Omental fat pad (tissue), 4 donors: ENCODE data around the gene C19orf25. TPM values are rescaled to one million over a fixed set of nuclear protein-coding genes. Genes with fewer than 3 reads are reported as not detected.

Experiments used
- ATAC-seq: fragments of 150-250 bp; one replicate; pipeline ENCODE4 v1.9.1; 2016; ENCODE audit warnings: mild to moderate bottlenecking, moderate library complexity; ENCODE audit not compliant: low FRiP score
- DNase-seq: peaks from one replicate; pipeline ENCODE4 v3.0.0-alpha.2; 2019; ENCODE audit warnings: low spot score
- CTCF ChIP-seq, 3 donors: fragments of 450-650 bp; IDR thresholded peaks; one replicate each; pipeline ENCODE4 v1.5.1; 2016 to 2017; ENCODE audit warnings: antibody characterized with exemption in 3 of 3, mild to moderate bottlenecking in 3 of 3, moderate library complexity in 2 of 3
- total RNA-seq, 4 donors: library from RNA; depleted of rRNA; stranded (reverse); fragments of >200 nt; gene quantifications; one replicate each; pipeline ENCODE4 v1.1.0, GENCODE V29; 2016

C19orf25 gene
- total RNA-seq, 4 donors from 2014 or later = 17.6 to 26.2 (median 20.6) TPM

GRCh38 chr19:1466018-1466460 is 13.0 kb downstream of the C19orf25 start:
- no peak for TF ChIP-seq CTCF (IDR thresholded peaks at IDR 0.05)
- DNase-seq (no peak), ATAC-seq (no peak)

GRCh38 chr19:1465191-1466016 is 13.6 kb downstream of the C19orf25 start:
- ATAC-seq (no peak), DNase-seq (no peak)
- TF ChIP-seq CTCF (IDR thresholded peaks at IDR 0.05) = no peak

GRCh38 chr19:1461862-1462261 is 17.2 kb downstream of the C19orf25 start:
- no peak for TF ChIP-seq CTCF (IDR thresholded peaks at IDR 0.05)
- DNase-seq (no peak), ATAC-seq (no peak)

GRCh38 chr19:1460033-1460995 is 18.7 kb downstream of the C19orf25 start:
- no peak for TF ChIP-seq CTCF (IDR thresholded peaks at IDR 0.05)
- DNase-seq (no peak), ATAC-seq (no peak)

- TF ChIP-seq CTCF (IDR thresholded peaks at IDR 0.05) = no peak
- ATAC-seq (no peak), DNase-seq (no peak)
These were observed 19.5 kb downstream of the C19orf25 start for GRCh38 chr19:1459479-1459878.

- no peak for TF ChIP-seq CTCF (IDR thresholded peaks at IDR 0.05)
- DNase-seq (no peak), ATAC-seq (no peak)
These were observed 21.1 kb downstream of the C19orf25 start for GRCh38 chr19:1457892-1458291.
